Neural cell (in vitro differentiated cells): Measurements from ENCODE around the gene BMS1. TPM values are rescaled to one million over a fixed set of nuclear protein-coding genes. Genes with fewer than 3 reads are reported as not detected.

Source experiments
- H2AFZ ChIP-seq: fragments of 200-600, 300-800 bp; sonication (generic), shearing (Covaris generic); 2 replicates; pipeline ENCODE4 v1.6.0; 2014; ENCODE audit warnings: low read depth, mild to moderate bottlenecking, antibody characterized with exemption, low read length, moderate library complexity
- H3F3A ChIP-seq: fragments of 200-600 bp; shearing (Covaris generic); 2 replicates; pipeline ENCODE4 v1.6.1; 2016; ENCODE audit warnings: mild to moderate bottlenecking, moderate library complexity, mixed read lengths, antibody characterized with exemption, low read length; ENCODE audit not compliant: insufficient read depth, poor library complexity, severe bottlenecking
- H3K27ac ChIP-seq: fragments of 200-600, 300-800 bp; sonication (generic), shearing (Covaris generic); 2 replicates; pipeline ENCODE4 v1.5.1; 2014; ENCODE audit warnings: mild to moderate bottlenecking, low read length, moderate library complexity
- H3K27me3 ChIP-seq: fragments of 300-800, 200-600 bp; sonication (generic), shearing (Covaris generic); 2 replicates; pipeline ENCODE4 v1.6.0; 2014; ENCODE audit warnings: mild to moderate bottlenecking, low read depth, low read length, moderate library complexity; ENCODE audit not compliant: insufficient read depth
- H3K36me3 ChIP-seq: fragments of 300-800, 200-600 bp; sonication (generic), shearing (Covaris generic); 2 replicates; pipeline ENCODE4 v1.5.1; 2014; ENCODE audit warnings: mild to moderate bottlenecking, antibody characterized with exemption, low read length, moderate library complexity; ENCODE audit not compliant: insufficient read depth
- H3K4me2 ChIP-seq: fragments of 300-800, 200-600 bp; sonication (generic), shearing (Covaris generic); 2 replicates; pipeline ENCODE4 v1.6.0; 2014; ENCODE audit warnings: mild to moderate bottlenecking, low read length
- H3K4me3 ChIP-seq: fragments of 300-800, 200-600 bp; sonication (generic), shearing (Covaris generic); 2 replicates; pipeline ENCODE4 v1.5.1; 2014; ENCODE audit warnings: mild to moderate bottlenecking, low read length, moderate library complexity
- H3K79me2 ChIP-seq: fragments of 200-600 bp; shearing (Covaris generic); replicated peaks from 2 replicates; pipeline ENCODE4 v1.6.0; 2014; ENCODE audit warnings: mild to moderate bottlenecking, low read length, moderate library complexity; ENCODE audit not compliant: insufficient read depth
- H3K9ac ChIP-seq: fragments of 300-800, 200-600 bp; sonication (generic), shearing (Covaris generic); 2 replicates; pipeline ENCODE4 v1.6.1; 2016; ENCODE audit warnings: mild to moderate bottlenecking, low read length, mixed read lengths
- H3K9me2 ChIP-seq: fragments of 200-600 bp; shearing (Covaris generic); 2 replicates; pipeline ENCODE4 v1.6.1; 2016; ENCODE audit warnings: mild to moderate bottlenecking, low read length, mixed read lengths; ENCODE audit not compliant: insufficient read depth
- H3K9me3 ChIP-seq: fragments of 200-600, 300-800 bp; sonication (generic), shearing (Covaris generic); 2 replicates; pipeline ENCODE4 v1.6.1; 2016; ENCODE audit warnings: mild to moderate bottlenecking, mixed run types, low read length, moderate library complexity, mixed read lengths
- H4K20me1 ChIP-seq: fragments of 200-600 bp; shearing (Covaris generic); 2 replicates; pipeline ENCODE4 v1.6.1; 2016; ENCODE audit warnings: mild to moderate bottlenecking, mixed run types; ENCODE audit not compliant: insufficient read depth
- EP300 ChIP-seq: fragments of 450-650 bp; conservative IDR thresholded peaks from 2 replicates; pipeline ENCODE4 v1.6.1; 2014; ENCODE audit warnings: antibody characterized with exemption, mild to moderate bottlenecking, moderate library complexity; ENCODE audit not compliant: poor library complexity, severe bottlenecking
- EZH2 ChIP-seq: fragments of 200-600, 300-800 bp; shearing (Covaris generic), sonication (generic); IDR thresholded peaks from 2 replicates; pipeline ENCODE4 v1.6.1; 2014; ENCODE audit warnings: antibody characterized with exemption, low read length, borderline replicate concordance, mild to moderate bottlenecking; ENCODE audit not compliant: insufficient read depth, poor library complexity, severe bottlenecking
- MXI1 ChIP-seq: fragments of 450-650 bp; conservative IDR thresholded peaks from 2 replicates; pipeline ENCODE4 v1.6.1; 2014; ENCODE audit warnings: antibody characterized with exemption, mild to moderate bottlenecking; ENCODE audit not compliant: poor library complexity, severe bottlenecking
- POLR2AphosphoS5 ChIP-seq: IDR thresholded peaks from 2 replicates; pipeline ENCODE4 v1.6.1; 2012
- RAD21 ChIP-seq: fragments of 450-650 bp; conservative IDR thresholded peaks from 2 replicates; pipeline ENCODE4 v1.6.1; 2014; ENCODE audit warnings: antibody characterized with exemption, mild to moderate bottlenecking, moderate library complexity
- SMC3 ChIP-seq: fragments of 450-650 bp; conservative IDR thresholded peaks from 2 replicates; pipeline ENCODE4 v1.6.1; 2014; ENCODE audit warnings: antibody characterized with exemption, mild to moderate bottlenecking, moderate library complexity; ENCODE audit not compliant: poor library complexity
- TAF1 ChIP-seq: IDR thresholded peaks from 2 replicates; pipeline ENCODE4 v1.6.1; 2012; ENCODE audit warnings: low read depth
- polyA plus RNA-seq: library from polyadenylated mRNA; depleted of rRNA; stranded (reverse); fragments of >200 nt; gene quantifications from 2 replicates; pipeline ENCODE4 v1.2.3, GENCODE V29; 2014
- TF ChIP-seq, protein P1 (sequence below): fragments of 450-650 bp; IDR thresholded peaks from 2 replicates; pipeline ENCODE4 v1.5.1; 2014; ENCODE audit warnings: antibody characterized with exemption, mild to moderate bottlenecking, moderate library complexity; ENCODE audit not compliant: poor library complexity, severe bottlenecking
- TF ChIP-seq, protein P2 (sequence below): IDR thresholded peaks from 2 replicates; pipeline ENCODE4 v1.6.1; 2012; ENCODE audit warnings: borderline replicate concordance

The BMS1 gene
- polyA plus RNA-seq, 1 donor from 2014 or later = 8.5 TPM

GRCh38 chr10:42780456-42780855, 2.1 kb upstream of the BMS1 start:
- Histone ChIP-seq H4K20me1 (no peaks in the 10 kb centered on the region), H2AFZ (no peak overlapping the region), H3K79me2 (no peaks in the 10 kb centered on the region), H3K27me3 (no peaks in the 10 kb centered on the region), H3K9me3 (no peaks in the 10 kb centered on the region), H3K4me2 (no peak overlapping the region), H3K36me3 (no peaks in the 10 kb centered on the region), H3K9ac (no peak overlapping the region), H3K9me2 (no peaks in the 10 kb centered on the region), H3F3A (no peaks in the 10 kb centered on the region), H3K27ac (no peak overlapping the region), H3K4me3 (no peak overlapping the region)
- no peak for TF ChIP-seq TAF1
- no peak for TF ChIP-seq EP300
- TF ChIP-seq SMC3 = no peak
- no peak for TF ChIP-seq EZH2
- no peak for TF ChIP-seq POLR2AphosphoS5
- TF ChIP-seq, protein P1, sequence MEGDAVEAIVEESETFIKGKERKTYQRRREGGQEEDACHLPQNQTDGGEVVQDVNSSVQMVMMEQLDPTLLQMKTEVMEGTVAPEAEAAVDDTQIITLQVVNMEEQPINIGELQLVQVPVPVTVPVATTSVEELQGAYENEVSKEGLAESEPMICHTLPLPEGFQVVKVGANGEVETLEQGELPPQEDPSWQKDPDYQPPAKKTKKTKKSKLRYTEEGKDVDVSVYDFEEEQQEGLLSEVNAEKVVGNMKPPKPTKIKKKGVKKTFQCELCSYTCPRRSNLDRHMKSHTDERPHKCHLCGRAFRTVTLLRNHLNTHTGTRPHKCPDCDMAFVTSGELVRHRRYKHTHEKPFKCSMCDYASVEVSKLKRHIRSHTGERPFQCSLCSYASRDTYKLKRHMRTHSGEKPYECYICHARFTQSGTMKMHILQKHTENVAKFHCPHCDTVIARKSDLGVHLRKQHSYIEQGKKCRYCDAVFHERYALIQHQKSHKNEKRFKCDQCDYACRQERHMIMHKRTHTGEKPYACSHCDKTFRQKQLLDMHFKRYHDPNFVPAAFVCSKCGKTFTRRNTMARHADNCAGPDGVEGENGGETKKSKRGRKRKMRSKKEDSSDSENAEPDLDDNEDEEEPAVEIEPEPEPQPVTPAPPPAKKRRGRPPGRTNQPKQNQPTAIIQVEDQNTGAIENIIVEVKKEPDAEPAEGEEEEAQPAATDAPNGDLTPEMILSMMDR = no peak
- TF ChIP-seq RAD21 = no peak
- TF ChIP-seq MXI1 = no peak

GRCh38 chr10:42781893-42782445, 626 bp upstream of the BMS1 start:
- no peaks in the 10 kb centered on the region for H3K79me2 ChIP-seq
- no peaks in the 10 kb centered on the region for H3K27me3 ChIP-seq

More at GRCh38 chr10:42781893-42782445, 626 bp upstream of the BMS1 start:
- TF ChIP-seq POLR2AphosphoS5 (no peak), EZH2 (no peak), SMC3 (no peak), EP300 (no peak), TAF1 (no peak), MXI1 (no peak), RAD21 (no peak)
- TF ChIP-seq, protein P1 = no peak
- TF ChIP-seq, protein P2, sequence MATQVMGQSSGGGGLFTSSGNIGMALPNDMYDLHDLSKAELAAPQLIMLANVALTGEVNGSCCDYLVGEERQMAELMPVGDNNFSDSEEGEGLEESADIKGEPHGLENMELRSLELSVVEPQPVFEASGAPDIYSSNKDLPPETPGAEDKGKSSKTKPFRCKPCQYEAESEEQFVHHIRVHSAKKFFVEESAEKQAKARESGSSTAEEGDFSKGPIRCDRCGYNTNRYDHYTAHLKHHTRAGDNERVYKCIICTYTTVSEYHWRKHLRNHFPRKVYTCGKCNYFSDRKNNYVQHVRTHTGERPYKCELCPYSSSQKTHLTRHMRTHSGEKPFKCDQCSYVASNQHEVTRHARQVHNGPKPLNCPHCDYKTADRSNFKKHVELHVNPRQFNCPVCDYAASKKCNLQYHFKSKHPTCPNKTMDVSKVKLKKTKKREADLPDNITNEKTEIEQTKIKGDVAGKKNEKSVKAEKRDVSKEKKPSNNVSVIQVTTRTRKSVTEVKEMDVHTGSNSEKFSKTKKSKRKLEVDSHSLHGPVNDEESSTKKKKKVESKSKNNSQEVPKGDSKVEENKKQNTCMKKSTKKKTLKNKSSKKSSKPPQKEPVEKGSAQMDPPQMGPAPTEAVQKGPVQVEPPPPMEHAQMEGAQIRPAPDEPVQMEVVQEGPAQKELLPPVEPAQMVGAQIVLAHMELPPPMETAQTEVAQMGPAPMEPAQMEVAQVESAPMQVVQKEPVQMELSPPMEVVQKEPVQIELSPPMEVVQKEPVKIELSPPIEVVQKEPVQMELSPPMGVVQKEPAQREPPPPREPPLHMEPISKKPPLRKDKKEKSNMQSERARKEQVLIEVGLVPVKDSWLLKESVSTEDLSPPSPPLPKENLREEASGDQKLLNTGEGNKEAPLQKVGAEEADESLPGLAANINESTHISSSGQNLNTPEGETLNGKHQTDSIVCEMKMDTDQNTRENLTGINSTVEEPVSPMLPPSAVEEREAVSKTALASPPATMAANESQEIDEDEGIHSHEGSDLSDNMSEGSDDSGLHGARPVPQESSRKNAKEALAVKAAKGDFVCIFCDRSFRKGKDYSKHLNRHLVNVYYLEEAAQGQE = no peak
- Histone ChIP-seq H3K4me2 (peak overlapping the region; percentile 78), H3K27ac (peak overlapping the region; percentile 83), H4K20me1 (no peaks in the 10 kb centered on the region), H3K9me2 (no peaks in the 10 kb centered on the region), H3K36me3 (no peaks in the 10 kb centered on the region), H3F3A (no peaks in the 10 kb centered on the region), H3K9me3 (no peaks in the 10 kb centered on the region), H3K4me3 (peak overlapping the region; percentile 91), H3K9ac (peak overlapping the region; percentile 84), H2AFZ (peak overlapping the region; percentile 99)
